ENCODE measurements around the gene NUDC.
"Not testable (repeated sequence)": the region's sequence is repeated elsewhere in the genome, so short reads cannot be mapped to it uniquely, and the experiment has no call there.

NUDC gene

GRCh38 chr1:26986658-26987057 lies 65.1 kb downstream of the NUDC start:
- no peak overlapping the region for H3K4me3 ChIP-seq (ENCODE audit: low read length in 2 of 2)
- H3K36me3 ChIP-seq (ENCODE audit: control insufficient read depth in 2 of 2, insufficient read depth in 2 of 2, low read length in 2 of 2): no peaks in the 10 kb centered on the region
- no peaks in the 10 kb centered on the region for H3K9me3 ChIP-seq (ENCODE audit: control insufficient read depth in 2 of 2, low read length in 2 of 2)
- H3K9ac ChIP-seq (ENCODE audit: low read length in 2 of 2): no peak overlapping the region
- H3K27me3 ChIP-seq (ENCODE audit: control insufficient read depth in 1 of 2, insufficient read depth in 2 of 2, low read length in 2 of 2): peaks cover under 1 to 2% of the 10 kb centered on the region in 2 donors
- H3K4me1 ChIP-seq (ENCODE audit: control insufficient read depth, insufficient read depth, low read length): no peaks in the 10 kb centered on the region
- no peak overlapping the region for H3K27ac ChIP-seq (ENCODE audit: low read length)

- H3K36me3 ChIP-seq (ENCODE audit: control insufficient read depth in 2 of 2, insufficient read depth in 2 of 2, low read length in 2 of 2); H3K27ac ChIP-seq (ENCODE audit: low read length); H3K9ac ChIP-seq (ENCODE audit: low read length in 2 of 2); H3K9me3 ChIP-seq (ENCODE audit: control insufficient read depth in 2 of 2, low read length in 2 of 2); H3K4me1 ChIP-seq (ENCODE audit: control insufficient read depth, insufficient read depth, low read length); H3K27me3 ChIP-seq (ENCODE audit: control insufficient read depth in 1 of 2, insufficient read depth in 2 of 2, low read length in 2 of 2); H3K4me3 ChIP-seq (ENCODE audit: low read length in 2 of 2): not testable (repeated sequence)
These were observed 68.0 kb downstream of the NUDC start for GRCh38 chr1:26989403-26990109.

GRCh38 chr1:26991310-26992116 lies 70.0 kb downstream of the NUDC start:
- peaks cover 7 to 13% of the 10 kb centered on the region in 2 donors for H3K27me3 ChIP-seq (ENCODE audit: control insufficient read depth in 1 of 2, insufficient read depth in 2 of 2, low read length in 2 of 2)
- H3K9me3 ChIP-seq (ENCODE audit: control insufficient read depth in 2 of 2, low read length in 2 of 2): no peaks in the 10 kb centered on the region
- H3K4me1 ChIP-seq (ENCODE audit: control insufficient read depth, insufficient read depth, low read length): peaks cover 27% of the 10 kb centered on the region
- no peak overlapping the region for H3K4me3 ChIP-seq (ENCODE audit: low read length in 2 of 2)
- H3K36me3 ChIP-seq (ENCODE audit: control insufficient read depth in 2 of 2, insufficient read depth in 2 of 2, low read length in 2 of 2): no peaks in the 10 kb centered on the region
- no peak overlapping the region for H3K9ac ChIP-seq (ENCODE audit: low read length in 2 of 2)
- no peak overlapping the region for H3K27ac ChIP-seq (ENCODE audit: low read length)

- Histone ChIP-seq H3K36me3 (ENCODE audit: control insufficient read depth in 2 of 2, insufficient read depth in 2 of 2, low read length in 2 of 2) (no peaks in the 10 kb centered on the region), H3K27me3 (ENCODE audit: control insufficient read depth in 1 of 2, insufficient read depth in 2 of 2, low read length in 2 of 2) (peaks cover 7 to 13% of the 10 kb centered on the region in 2 donors), H3K4me3 (ENCODE audit: low read length in 2 of 2) (peak within 1 kb of the TSS; percentile 63 to 75), H3K27ac (ENCODE audit: low read length) (peak within 1 kb of the TSS; percentile 18), H3K9me3 (ENCODE audit: control insufficient read depth in 2 of 2, low read length in 2 of 2) (no peaks in the 10 kb centered on the region), H3K9ac (ENCODE audit: low read length in 2 of 2) (peak within 1 kb of the TSS; percentile 45 to 55), H3K4me1 (ENCODE audit: control insufficient read depth, insufficient read depth, low read length) (peaks cover 38% of the 10 kb centered on the region)
These were observed 71.9 kb downstream of the NUDC start, which contains the start of gene TRNP1 for GRCh38 chr1:26993237-26994019. TSS of gene TRNP1 (plus strand) at chr1:26993692. CDS start at chr1:26993787, 95 bp downstream.

GRCh38 chr1:26994020-26994786 lies 72.7 kb downstream of the NUDC start:
- Histone ChIP-seq H3K9ac (ENCODE audit: low read length in 2 of 2) (peak overlapping the region; percentile 45 to 55), H3K4me1 (ENCODE audit: control insufficient read depth, insufficient read depth, low read length) (peaks cover 46% of the 10 kb centered on the region), H3K27ac (ENCODE audit: low read length) (peak overlapping the region; percentile 18), H3K4me3 (ENCODE audit: low read length in 2 of 2) (peak overlapping the region; percentile 62 to 75), H3K36me3 (ENCODE audit: control insufficient read depth in 2 of 2, insufficient read depth in 2 of 2, low read length in 2 of 2) (no peaks in the 10 kb centered on the region), H3K9me3 (ENCODE audit: control insufficient read depth in 2 of 2, low read length in 2 of 2) (no peaks in the 10 kb centered on the region), H3K27me3 (ENCODE audit: control insufficient read depth in 1 of 2, insufficient read depth in 2 of 2, low read length in 2 of 2) (peaks cover 7 to 13% of the 10 kb centered on the region in 2 donors)

- Histone ChIP-seq H3K36me3 (ENCODE audit: control insufficient read depth in 2 of 2, insufficient read depth in 2 of 2, low read length in 2 of 2) (no peaks in the 10 kb centered on the region), H3K27ac (ENCODE audit: low read length) (peak overlapping the region; percentile 18), H3K9ac (ENCODE audit: low read length in 2 of 2) (peak overlapping the region; percentile 41 to 55), H3K4me3 (ENCODE audit: low read length in 2 of 2) (peak overlapping the region; percentile 62 to 75), H3K4me1 (ENCODE audit: control insufficient read depth, insufficient read depth, low read length) (peaks cover 53% of the 10 kb centered on the region), H3K27me3 (ENCODE audit: control insufficient read depth in 1 of 2, insufficient read depth in 2 of 2, low read length in 2 of 2) (peaks cover 7 to 13% of the 10 kb centered on the region in 2 donors), H3K9me3 (ENCODE audit: control insufficient read depth in 2 of 2, low read length in 2 of 2) (no peaks in the 10 kb centered on the region)
These were observed 73.4 kb downstream of the NUDC start for GRCh38 chr1:26994787-26995517.

- Histone ChIP-seq H3K4me1 (ENCODE audit: control insufficient read depth, insufficient read depth, low read length) (peaks cover 64% of the 10 kb centered on the region), H3K27ac (ENCODE audit: low read length) (peak overlapping the region; percentile 41)
These were observed 74.5 kb downstream of the NUDC start for GRCh38 chr1:26996024-26996423.

More at GRCh38 chr1:26996024-26996423, 74.5 kb downstream of the NUDC start:
- peak overlapping the region; percentile 16 to 21 for H3K9ac ChIP-seq (ENCODE audit: low read length in 2 of 2)
- H3K27me3 ChIP-seq (ENCODE audit: control insufficient read depth in 1 of 2, insufficient read depth in 2 of 2, low read length in 2 of 2): peaks cover 7 to 13% of the 10 kb centered on the region in 2 donors
- no peaks in the 10 kb centered on the region for H3K36me3 ChIP-seq (ENCODE audit: control insufficient read depth in 2 of 2, insufficient read depth in 2 of 2, low read length in 2 of 2)
- no peak overlapping the region for H3K4me3 ChIP-seq (ENCODE audit: low read length in 2 of 2)
- no peaks in the 10 kb centered on the region for H3K9me3 ChIP-seq (ENCODE audit: control insufficient read depth in 2 of 2, low read length in 2 of 2)

Measured in stomach smooth muscle (tissue), 2 donors.